ENCODE results near the gene TYW1.
"Not testable (repeated sequence)": the region's sequence is repeated elsewhere in the genome, so short reads cannot be mapped to it uniquely, and the experiment has no call there.

TYW1 gene

GRCh38 chr7:67185660-67186129 is 189.1 kb downstream of the TYW1 start:
- not testable (repeated sequence) for DNase-seq (ENCODE audit: extremely low read depth in 1 of 2, low read depth in 1 of 2)

- not testable (repeated sequence) for DNase-seq (ENCODE audit: extremely low read depth in 1 of 2, low read depth in 1 of 2)
These were observed 192.5 kb downstream of the TYW1 start for GRCh38 chr7:67189160-67189559.

- DNase-seq (ENCODE audit: extremely low read depth in 1 of 2, low read depth in 1 of 2) = not testable (repeated sequence)
These were observed 193.3 kb downstream of the TYW1 start for GRCh38 chr7:67189801-67190465.

GRCh38 chr7:67191002-67191720 is 194.5 kb downstream of the TYW1 start:
- DNase-seq (ENCODE audit: extremely low read depth in 1 of 2, low read depth in 1 of 2) = not testable (repeated sequence)

- not testable (repeated sequence) for DNase-seq (ENCODE audit: extremely low read depth in 1 of 2, low read depth in 1 of 2)
These were observed 195.6 kb downstream of the TYW1 start for GRCh38 chr7:67192123-67192702.

- DNase-seq (ENCODE audit: extremely low read depth in 1 of 2, low read depth in 1 of 2) = not testable (repeated sequence)
These were observed 196.4 kb downstream of the TYW1 start for GRCh38 chr7:67192889-67193613.

GRCh38 chr7:67196176-67196575 is 199.5 kb downstream of the TYW1 start:
- DNase-seq (ENCODE audit: extremely low read depth in 1 of 2, low read depth in 1 of 2) = not testable (repeated sequence)

- DNase-seq (ENCODE audit: extremely low read depth in 1 of 2, low read depth in 1 of 2) = not testable (repeated sequence)
These were observed 202.4 kb downstream of the TYW1 start for GRCh38 chr7:67198865-67199526.

GRCh38 chr7:67205772-67206171 is 209.1 kb downstream of the TYW1 start:
- DNase-seq (ENCODE audit: extremely low read depth in 1 of 2, low read depth in 1 of 2) = not testable (repeated sequence)

- DNase-seq (ENCODE audit: extremely low read depth in 1 of 2, low read depth in 1 of 2) = no peak
These were observed 209.8 kb downstream of the TYW1 start for GRCh38 chr7:67206452-67206851.

- not testable (repeated sequence) for DNase-seq (ENCODE audit: extremely low read depth in 1 of 2, low read depth in 1 of 2)
These were observed 212.0 kb downstream of the TYW1 start for GRCh38 chr7:67208656-67209055.

- DNase-seq (ENCODE audit: extremely low read depth in 1 of 2, low read depth in 1 of 2) = no peak
These were observed 212.6 kb downstream of the TYW1 start for GRCh38 chr7:67209256-67209655.

GRCh38 chr7:67210567-67210966 is 213.9 kb downstream of the TYW1 start:
- DNase-seq (ENCODE audit: extremely low read depth in 1 of 2, low read depth in 1 of 2) = no peak

GRCh38 chr7:67211650-67212330 is 215.2 kb downstream of the TYW1 start:
- not testable (repeated sequence) for DNase-seq (ENCODE audit: extremely low read depth in 1 of 2, low read depth in 1 of 2)

- DNase-seq (ENCODE audit: extremely low read depth in 1 of 2, low read depth in 1 of 2) = not testable (repeated sequence)
These were observed 216.4 kb downstream of the TYW1 start for GRCh38 chr7:67213038-67213437.

GRCh38 chr7:67223551-67223950 is 226.9 kb downstream of the TYW1 start:
- not testable (repeated sequence) for DNase-seq (ENCODE audit: extremely low read depth in 1 of 2, low read depth in 1 of 2)

- DNase-seq (ENCODE audit: extremely low read depth in 1 of 2, low read depth in 1 of 2) = not testable (repeated sequence)
These were observed 229.8 kb downstream of the TYW1 start for GRCh38 chr7:67226340-67226907.

GRCh38 chr7:67226967-67227366 is 230.3 kb downstream of the TYW1 start:
- not testable (repeated sequence) for DNase-seq (ENCODE audit: extremely low read depth in 1 of 2, low read depth in 1 of 2)

GRCh38 chr7:67229018-67229417 is 232.4 kb downstream of the TYW1 start:
- DNase-seq (ENCODE audit: extremely low read depth in 1 of 2, low read depth in 1 of 2) = not testable (repeated sequence)

GRCh38 chr7:67230029-67230428 is 233.4 kb downstream of the TYW1 start:
- not testable (repeated sequence) for DNase-seq (ENCODE audit: extremely low read depth in 1 of 2, low read depth in 1 of 2)

All from activated CD8-positive, alpha-beta memory T cell treated with anti-CD3 and anti-CD28 coated beads for 1 hour (primary cell).